ENCODE results near the gene GPR55.

GPR55 gene

GRCh38 chr2:230958820-230959756, 34.0 kb upstream of the GPR55 start:
- Histone ChIP-seq H3K27me3 (ENCODE audit: control insufficient read depth, insufficient read depth, low read length) (peaks cover 16% of the 10 kb centered on the region), H3K4me1 (ENCODE audit: control insufficient read depth, insufficient read depth, low read length) (peaks cover 9% of the 10 kb centered on the region), H3K4me3 (ENCODE audit: low read depth, low read length) (no peak overlapping the region), H3K9ac (ENCODE audit: low read length) (no peak overlapping the region), H3K27ac (ENCODE audit: low read depth, low read length) (no peak overlapping the region), H3K36me3 (ENCODE audit: control insufficient read depth, insufficient read depth, low read length) (no peaks in the 10 kb centered on the region), H3K9me3 (ENCODE audit: control insufficient read depth, insufficient read depth, low read depth, low read length) (peaks cover 3% of the 10 kb centered on the region; the same call in 1 of the 2 replicates)

- H3K4me1 ChIP-seq (ENCODE audit: control insufficient read depth, insufficient read depth, low read length), result peaks cover 9% of the 10 kb centered on the region
- H3K27me3 ChIP-seq (ENCODE audit: control insufficient read depth, insufficient read depth, low read length), result peaks cover 16% of the 10 kb centered on the region
- H3K9ac ChIP-seq (ENCODE audit: low read length), result peak overlapping the region; percentile 65
- no peaks in the 10 kb centered on the region; the same call in 1 of the 2 replicates for H3K9me3 ChIP-seq (ENCODE audit: control insufficient read depth, insufficient read depth, low read depth, low read length)
- peak overlapping the region; percentile 56 for H3K4me3 ChIP-seq (ENCODE audit: low read depth, low read length)
- no peak overlapping the region for H3K27ac ChIP-seq (ENCODE audit: low read depth, low read length)
- H3K36me3 ChIP-seq (ENCODE audit: control insufficient read depth, insufficient read depth, low read length), result no peaks in the 10 kb centered on the region
Measured at GRCh38 chr2:230957756-230958391, 32.8 kb upstream of the GPR55 start.

GRCh38 chr2:230956827-230957755, 32.0 kb upstream of the GPR55 start:
- Histone ChIP-seq H3K4me3 (ENCODE audit: low read depth, low read length) (peak overlapping the region; percentile 56), H3K27me3 (ENCODE audit: control insufficient read depth, insufficient read depth, low read length) (peaks cover 16% of the 10 kb centered on the region), H3K9ac (ENCODE audit: low read length) (peak overlapping the region; percentile 65), H3K36me3 (ENCODE audit: control insufficient read depth, insufficient read depth, low read length) (no peaks in the 10 kb centered on the region), H3K27ac (ENCODE audit: low read depth, low read length) (no peak overlapping the region), H3K9me3 (ENCODE audit: control insufficient read depth, insufficient read depth, low read depth, low read length) (no peaks in the 10 kb centered on the region; the same call in 1 of the 2 replicates), H3K4me1 (ENCODE audit: control insufficient read depth, insufficient read depth, low read length) (peaks cover 9% of the 10 kb centered on the region)

- Histone ChIP-seq H3K4me1 (ENCODE audit: control insufficient read depth, insufficient read depth, low read length) (peaks cover 9% of the 10 kb centered on the region), H3K9me3 (ENCODE audit: control insufficient read depth, insufficient read depth, low read depth, low read length) (no peaks in the 10 kb centered on the region), H3K4me3 (ENCODE audit: low read depth, low read length) (no peak overlapping the region), H3K36me3 (ENCODE audit: control insufficient read depth, insufficient read depth, low read length) (no peaks in the 10 kb centered on the region), H3K9ac (ENCODE audit: low read length) (no peak overlapping the region), H3K27ac (ENCODE audit: low read depth, low read length) (no peak overlapping the region), H3K27me3 (ENCODE audit: control insufficient read depth, insufficient read depth, low read length) (peaks cover 16% of the 10 kb centered on the region)
Measured at GRCh38 chr2:230955163-230955737, 30.2 kb upstream of the GPR55 start.

GRCh38 chr2:230954746-230955145, 29.7 kb upstream of the GPR55 start:
- Histone ChIP-seq H3K4me3 (ENCODE audit: low read depth, low read length) (no peak overlapping the region), H3K27me3 (ENCODE audit: control insufficient read depth, insufficient read depth, low read length) (peaks cover 16% of the 10 kb centered on the region), H3K9me3 (ENCODE audit: control insufficient read depth, insufficient read depth, low read depth, low read length) (no peaks in the 10 kb centered on the region), H3K27ac (ENCODE audit: low read depth, low read length) (no peak overlapping the region), H3K9ac (ENCODE audit: low read length) (no peak overlapping the region), H3K36me3 (ENCODE audit: control insufficient read depth, insufficient read depth, low read length) (no peaks in the 10 kb centered on the region), H3K4me1 (ENCODE audit: control insufficient read depth, insufficient read depth, low read length) (peaks cover 9% of the 10 kb centered on the region)

GRCh38 chr2:230953845-230954244, 28.8 kb upstream of the GPR55 start:
- H3K9ac ChIP-seq (ENCODE audit: low read length), result no peak overlapping the region

GRCh38 chr2:230952226-230952956, 27.3 kb upstream of the GPR55 start:
- H3K9ac ChIP-seq (ENCODE audit: low read length), result no peak overlapping the region
- H3K9me3 ChIP-seq (ENCODE audit: control insufficient read depth, insufficient read depth, low read depth, low read length), result no peaks in the 10 kb centered on the region
- no peak overlapping the region for H3K4me3 ChIP-seq (ENCODE audit: low read depth, low read length)
- H3K27ac ChIP-seq (ENCODE audit: low read depth, low read length), result no peak overlapping the region
- H3K36me3 ChIP-seq (ENCODE audit: control insufficient read depth, insufficient read depth, low read length), result no peaks in the 10 kb centered on the region
- peaks cover 6% of the 10 kb centered on the region; the same call in 1 of the 2 replicates for H3K27me3 ChIP-seq (ENCODE audit: control insufficient read depth, insufficient read depth, low read length)
- peaks cover 4% of the 10 kb centered on the region; the same call in 1 of the 2 replicates for H3K4me1 ChIP-seq (ENCODE audit: control insufficient read depth, insufficient read depth, low read length)

More at GRCh38 chr2:230953845-230954244, 28.8 kb upstream of the GPR55 start:
- Histone ChIP-seq H3K4me3 (ENCODE audit: low read depth, low read length) (no peak overlapping the region), H3K27me3 (ENCODE audit: control insufficient read depth, insufficient read depth, low read length) (peaks cover 16% of the 10 kb centered on the region), H3K9me3 (ENCODE audit: control insufficient read depth, insufficient read depth, low read depth, low read length) (no peaks in the 10 kb centered on the region), H3K4me1 (ENCODE audit: control insufficient read depth, insufficient read depth, low read length) (peaks cover 9% of the 10 kb centered on the region), H3K36me3 (ENCODE audit: control insufficient read depth, insufficient read depth, low read length) (no peaks in the 10 kb centered on the region), H3K27ac (ENCODE audit: low read depth, low read length) (no peak overlapping the region)

- Histone ChIP-seq H3K4me1 (ENCODE audit: control insufficient read depth, insufficient read depth, low read length) (no peaks in the 10 kb centered on the region), H3K9me3 (ENCODE audit: control insufficient read depth, insufficient read depth, low read depth, low read length) (no peaks in the 10 kb centered on the region), H3K4me3 (ENCODE audit: low read depth, low read length) (no peak overlapping the region), H3K9ac (ENCODE audit: low read length) (no peak overlapping the region), H3K36me3 (ENCODE audit: control insufficient read depth, insufficient read depth, low read length) (no peaks in the 10 kb centered on the region), H3K27me3 (ENCODE audit: control insufficient read depth, insufficient read depth, low read length) (no peaks in the 10 kb centered on the region), H3K27ac (ENCODE audit: low read depth, low read length) (no peak overlapping the region)
Measured at GRCh38 chr2:230951396-230951795, 26.4 kb upstream of the GPR55 start.

GRCh38 chr2:230950874-230951339, 25.9 kb upstream of the GPR55 start:
- H3K4me1 ChIP-seq (ENCODE audit: control insufficient read depth, insufficient read depth, low read length), result no peaks in the 10 kb centered on the region
- H3K27me3 ChIP-seq (ENCODE audit: control insufficient read depth, insufficient read depth, low read length), result no peaks in the 10 kb centered on the region
- H3K36me3 ChIP-seq (ENCODE audit: control insufficient read depth, insufficient read depth, low read length), result no peaks in the 10 kb centered on the region
- H3K9ac ChIP-seq (ENCODE audit: low read length), result no peak overlapping the region
- no peaks in the 10 kb centered on the region for H3K9me3 ChIP-seq (ENCODE audit: control insufficient read depth, insufficient read depth, low read depth, low read length)
- H3K27ac ChIP-seq (ENCODE audit: low read depth, low read length), result no peak overlapping the region
- no peak overlapping the region for H3K4me3 ChIP-seq (ENCODE audit: low read depth, low read length)
